Ishikawa (cell line): ENCODE results near the gene KDM4B.

ENCODE experiments used
- CEBPB ChIP-seq: IDR thresholded peaks from 2 replicates; pipeline ENCODE4 v1.6.1; 2012
- MAX ChIP-seq: IDR thresholded peaks from 2 replicates; pipeline ENCODE4 v1.6.1; 2012
- NFIC ChIP-seq: IDR thresholded peaks from 2 replicates; pipeline ENCODE4 v1.6.1; 2012
- RAD21 ChIP-seq: IDR thresholded peaks from 2 replicates; pipeline ENCODE4 v1.6.1; 2012; ENCODE audit warnings: low read depth
- REST ChIP-seq: IDR thresholded peaks from 2 replicates; pipeline ENCODE4 v1.6.1; 2012; ENCODE audit warnings: low read depth, mild to moderate bottlenecking
- TAF1 ChIP-seq: IDR thresholded peaks from 2 replicates; pipeline ENCODE4 v1.6.1; 2012; ENCODE audit warnings: low read depth, mild to moderate bottlenecking
- TEAD4 ChIP-seq: IDR thresholded peaks from 2 replicates; pipeline ENCODE4 v1.6.1; 2012

- TF ChIP-seq RAD21 (no peak), NFIC (no peak), CEBPB (no peak), TEAD4 (no peak), MAX (no peak), REST (no peak), TAF1 (no peak)
Measured at GRCh38 chr19:5112681-5113575, 144.0 kb downstream of the KDM4B start.
